Muscle of arm (tissue), 14 donors: ENCODE results near the gene LCP2. TPM values are rescaled to one million over a fixed set of nuclear protein-coding genes. Genes with fewer than 3 reads are reported as not detected.

ENCODE experiments used
- DNase-seq: peaks from one replicate; pipeline ENCODE4 v3.0.0-alpha.2; 2013
- long read RNA-seq, 11 donors: transcript quantifications; one replicate each; lab custom pipeline, GENCODE V29; 2026
- polyA plus RNA-seq, 12 donors: library from polyadenylated mRNA; unstranded; fragments of 120-200 nt; gene quantifications; one replicate each; pipeline ENCODE4 v1.2.1, GENCODE V29; 2013; ENCODE audit not compliant: insufficient read length in 12 of 12

Gene LCP2
- polyA plus RNA-seq = 10 to 100 TPM in 1 of 12 donors, 1 to 10 TPM in 10, not detected in 1; 4.7 to 16.3 (median 5.8) TPM
- long read RNA-seq, donor 1, partial matches to known transcripts = 0 of 1 reads
- long read RNA-seq, donor 1, other reads (novel, unspliced or antisense) = 0 of 1 reads
- long read RNA-seq, donor 2, partial matches to known transcripts = 0 of 1 reads
- long read RNA-seq, donor 2, other reads (novel, unspliced or antisense) = 0 of 1 reads
- long read RNA-seq, donor 3 = 0 reads
- long read RNA-seq, donor 4 = 0 reads
- long read RNA-seq, donor 5 = 0 reads
- long read RNA-seq, donor 6 = 0 reads
- long read RNA-seq, donor 7 = 0 reads
- long read RNA-seq, donor 8 = 0 reads
- long read RNA-seq, donor 9, partial matches to known transcripts = 0 of 1 reads
- long read RNA-seq, donor 9, other reads (novel, unspliced or antisense) = 0 of 1 reads
- long read RNA-seq, donor 10 = 0 reads
- long read RNA-seq, donor 11 = 0 reads

GRCh38 chr5:170297589-170298462 is at the start of gene LCP2:
LCP2 (minus strand) TSS chr5:170297777; CDS start chr5:170297611, 166 bp downstream.
- DNase-seq = no peak

- DNase-seq = no peak
Measured at GRCh38 chr5:170347022-170347567, 49.5 kb upstream of the LCP2 start.

- no peak for DNase-seq
Measured at GRCh38 chr5:170345971-170346370, 48.4 kb upstream of the LCP2 start.

DNA sequence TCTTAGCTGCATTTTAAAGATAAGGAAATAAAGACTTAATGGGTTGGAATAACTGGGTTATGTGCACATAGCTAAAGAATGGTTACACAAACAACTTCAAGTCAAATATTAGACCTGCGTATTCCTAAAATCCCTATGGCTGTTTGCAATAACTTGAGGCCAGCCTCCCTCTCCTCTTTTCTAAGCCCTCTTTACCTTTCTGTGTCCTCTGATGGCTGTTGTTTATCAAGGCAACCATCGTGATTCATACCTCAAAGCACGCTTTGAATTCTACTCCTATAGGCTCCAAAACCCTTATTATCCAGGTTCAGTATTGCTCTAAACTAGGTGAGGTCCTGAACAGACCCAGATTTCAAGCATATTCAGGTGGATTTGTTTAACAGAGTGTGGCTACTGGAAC is 45.6 kb upstream of the LCP2 start:
- no peak for DNase-seq

DNA sequence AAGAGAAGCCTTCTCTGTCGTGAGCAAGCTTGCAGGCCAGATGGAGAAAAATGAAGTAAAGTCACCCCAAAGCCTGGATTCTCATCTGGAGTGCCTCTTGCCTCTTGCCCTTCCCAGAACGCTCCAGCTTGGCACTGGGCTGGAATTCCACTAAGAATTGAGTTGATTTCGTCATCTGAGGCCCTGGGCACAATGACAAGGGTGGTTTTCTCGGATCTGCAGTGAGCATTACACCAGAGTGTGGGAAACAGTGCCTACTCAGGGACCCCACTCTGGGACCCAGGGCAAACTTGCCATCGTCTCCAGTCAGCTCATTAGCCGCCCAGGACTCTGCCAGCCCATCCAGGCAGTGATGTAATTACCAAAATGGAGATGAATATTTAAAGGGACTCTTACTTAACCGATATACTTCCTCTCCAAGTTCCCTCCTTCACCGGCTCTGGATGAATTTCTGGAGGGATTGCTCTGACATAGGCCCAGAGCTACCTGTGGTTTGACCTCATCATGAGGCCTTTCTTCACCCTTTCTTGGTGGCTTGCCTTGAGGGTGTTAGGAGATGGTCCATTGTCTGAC is 44.7 kb upstream of the LCP2 start:
- no peak for DNase-seq

DNA sequence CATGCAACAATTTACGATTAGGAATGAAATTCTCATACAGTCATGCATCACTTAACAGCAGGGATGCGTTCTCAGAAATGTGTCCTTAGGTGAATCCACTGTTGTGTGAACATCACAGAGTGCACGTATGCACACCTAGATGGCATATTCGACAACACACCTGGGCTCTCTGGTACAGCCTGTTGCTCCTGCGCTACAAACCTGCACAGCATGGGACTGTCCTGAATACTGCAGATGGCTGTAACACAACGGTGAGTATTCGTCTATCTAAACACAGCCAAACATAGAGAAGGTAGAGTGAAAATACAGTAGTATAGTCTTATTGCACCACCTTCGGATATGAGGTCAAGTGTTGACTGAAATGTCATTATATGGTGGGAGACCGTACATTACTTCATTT is 44.0 kb upstream of the LCP2 start:
- DNase-seq = no peak

DNA sequence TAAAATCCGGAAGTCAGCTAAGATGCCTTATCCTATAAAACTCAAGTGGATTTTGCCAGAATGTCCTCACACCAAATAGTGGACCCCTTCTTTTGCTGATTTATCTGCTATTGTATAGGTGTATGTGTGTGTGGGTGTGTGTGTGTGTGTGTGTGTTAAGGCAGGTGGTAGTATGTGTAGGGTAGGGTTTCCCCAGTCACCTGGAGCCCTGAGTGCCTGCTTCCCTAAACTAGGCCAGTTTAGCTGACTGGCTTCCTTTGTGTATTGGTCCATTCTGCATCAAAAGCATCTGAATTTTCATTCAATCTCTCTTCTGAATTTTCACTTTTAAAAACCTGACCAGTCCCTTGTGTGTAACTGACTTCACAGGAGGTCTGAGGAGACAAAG is 42.2 kb upstream of the LCP2 start:
- no peak for DNase-seq

- DNase-seq = no peak
Measured at GRCh38 chr5:170338933-170339779, 41.6 kb upstream of the LCP2 start.

GRCh38 chr5:170338291-170338690 is 40.7 kb upstream of the LCP2 start:
- DNase-seq = no peak

DNA sequence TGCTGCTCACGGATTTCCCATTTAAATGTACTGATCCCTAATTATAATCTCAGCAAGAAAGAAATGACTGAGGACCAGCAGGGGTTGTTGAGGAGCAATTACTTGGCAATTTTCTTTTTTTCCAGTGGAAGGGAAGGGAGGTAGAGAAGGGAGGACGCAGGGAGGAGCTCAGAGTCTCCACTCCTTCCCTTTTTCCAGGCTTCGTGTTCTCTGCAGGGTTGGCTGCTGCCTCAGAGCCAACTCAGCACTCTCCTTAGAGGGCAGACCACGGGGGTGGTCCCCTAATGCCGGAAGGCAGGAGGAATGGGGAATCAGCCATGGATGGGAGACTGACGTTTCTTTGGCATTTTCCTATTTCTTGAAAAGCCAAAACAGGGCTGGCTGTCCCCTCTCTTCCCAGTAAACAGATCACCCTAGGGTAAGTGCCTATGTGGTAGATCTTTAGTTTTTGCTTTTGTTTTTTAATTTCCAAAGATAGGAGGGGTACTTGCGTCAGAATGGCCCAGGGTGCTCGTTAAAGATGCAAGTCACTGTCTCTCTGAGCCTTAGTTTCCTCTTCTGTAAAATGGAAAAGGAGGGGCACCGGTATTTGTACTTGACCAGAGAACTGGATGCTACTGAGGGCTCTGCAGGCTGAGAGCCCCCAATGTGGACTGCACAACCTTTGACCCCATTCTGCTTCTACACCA is 39.6 kb upstream of the LCP2 start:
- DNase-seq = no peak

- DNase-seq = no peak
Measured at GRCh38 chr5:170336065-170336464, 38.5 kb upstream of the LCP2 start.

- no peak for DNase-seq
Measured at GRCh38 chr5:170334626-170335025, 37.0 kb upstream of the LCP2 start.

GRCh38 chr5:170333161-170333910 is 35.8 kb upstream of the LCP2 start:
- no peak for DNase-seq

GRCh38 chr5:170332058-170332457 is 34.5 kb upstream of the LCP2 start:
- DNase-seq = no peak

DNA sequence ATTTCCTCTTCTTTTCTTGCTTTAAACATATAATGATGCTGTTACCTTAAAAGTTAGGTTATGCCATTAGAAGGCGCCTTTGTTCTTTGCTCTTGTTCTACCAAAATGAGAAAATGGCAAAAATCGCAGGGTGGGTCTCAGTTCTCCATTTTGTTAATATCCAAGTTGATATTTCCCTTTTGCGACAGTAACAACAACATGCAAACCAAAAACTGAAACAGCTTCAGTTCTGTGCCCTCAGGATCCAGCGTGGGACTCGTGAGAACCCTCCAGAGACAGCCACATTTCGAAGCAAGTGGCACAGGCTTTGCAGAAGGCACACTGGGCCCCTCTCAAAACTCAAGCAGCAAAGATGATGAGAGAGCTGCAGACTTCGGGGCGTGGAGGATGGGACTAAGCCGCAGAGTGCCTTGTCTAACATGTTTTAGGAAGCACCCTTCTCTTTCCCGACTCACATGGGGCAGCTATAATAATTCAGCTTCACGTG is 33.0 kb upstream of the LCP2 start:
- no peak for DNase-seq

DNA sequence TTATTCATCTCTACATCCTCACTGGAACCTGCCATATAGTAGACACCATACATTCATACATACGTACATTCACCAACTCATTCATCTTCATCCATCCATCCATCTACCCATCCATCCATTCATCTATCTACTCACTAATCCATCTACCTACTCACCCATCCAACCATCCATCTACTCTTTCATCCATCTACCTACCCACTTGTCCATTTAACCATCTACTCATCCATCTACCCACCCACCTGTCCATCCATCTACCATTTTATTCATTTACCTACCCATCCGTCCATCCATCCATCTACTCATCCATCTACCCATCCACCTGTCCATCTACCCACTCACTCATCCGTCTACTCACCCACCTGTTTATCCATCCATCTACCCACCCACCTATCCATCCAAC is 31.9 kb upstream of the LCP2 start:
- DNase-seq = no peak

DNA sequence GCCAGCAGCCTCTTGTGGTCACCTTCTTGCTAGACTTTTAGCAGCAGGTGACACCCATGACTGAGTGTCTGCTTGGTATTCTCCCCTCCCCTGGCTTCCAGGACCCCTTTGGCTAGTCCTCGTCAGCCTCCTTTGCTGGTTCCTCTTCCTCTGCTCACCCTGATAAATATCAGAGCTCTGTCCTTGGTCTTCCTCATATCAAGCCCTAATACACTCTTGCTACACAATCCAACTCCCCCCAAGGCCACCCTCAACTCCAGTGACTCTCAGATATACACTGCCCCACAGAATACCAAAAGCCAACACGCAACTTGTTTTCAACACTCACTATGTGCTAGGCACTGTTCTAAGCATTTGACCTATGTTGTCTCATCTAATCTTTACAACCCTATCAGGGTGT is 30.3 kb upstream of the LCP2 start:
- DNase-seq = no peak

DNA sequence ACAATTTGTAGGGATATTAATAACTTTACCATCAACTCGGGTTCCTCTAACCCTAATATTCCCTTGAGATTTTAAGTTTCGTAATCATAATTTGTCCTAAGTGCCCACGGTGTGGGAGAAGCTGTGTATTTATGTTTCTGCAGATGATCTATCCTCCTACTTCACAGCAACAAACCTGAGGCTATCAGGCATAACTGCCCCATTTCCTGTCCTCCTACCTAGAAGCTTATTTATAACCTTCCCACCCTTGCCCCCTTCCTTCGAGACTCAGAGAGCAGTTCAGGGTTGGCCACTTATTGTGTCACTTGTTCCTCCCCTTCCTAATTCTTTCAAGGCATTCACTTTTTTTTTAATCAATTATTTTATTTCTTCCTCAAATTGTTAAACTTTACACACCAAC is 29.6 kb upstream of the LCP2 start:
- no peak for DNase-seq

GRCh38 chr5:170319301-170319700 is 21.7 kb upstream of the LCP2 start:
- no peak for DNase-seq

GRCh38 chr5:170317499-170317898 is 19.9 kb upstream of the LCP2 start:
- DNase-seq = no peak
